ENCODE data around the gene RBPJ. TPM values are rescaled to one million over a fixed set of nuclear protein-coding genes. Genes with fewer than 3 reads are reported as not detected.

RBPJ gene
- total RNA-seq, 6 experiments from 2014 or later = 12.0 to 29.3 (median 19.6) TPM

DNA sequence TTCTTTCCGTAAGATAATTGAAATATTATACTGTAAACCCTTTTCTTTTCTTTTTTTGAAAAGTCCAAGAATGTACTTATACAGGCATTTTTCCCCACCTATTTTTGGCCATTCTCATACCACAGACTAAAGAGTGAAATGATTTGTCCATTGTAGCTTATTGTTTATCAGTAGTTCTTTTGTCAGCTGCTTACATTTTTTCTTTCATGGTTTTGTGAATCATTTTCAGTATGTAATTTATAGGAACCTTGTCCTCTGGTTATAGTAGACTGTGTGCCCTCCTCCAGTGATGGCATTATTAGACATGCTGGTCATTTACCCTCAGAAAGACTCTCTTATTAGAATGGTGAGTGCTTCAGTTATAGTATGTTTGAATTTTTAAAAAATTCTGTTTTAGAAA lies 112.7 kb downstream of the RBPJ start:
- no peak for ATAC-seq
- Histone ChIP-seq H3K27ac (no peak overlapping the region), H3K4me3 (no peak overlapping the region), H3K4me1 (no peaks in the 10 kb centered on the region), H3K36me3 (peaks cover 0 to 7% (median 0%) of the 10 kb centered on the region in 4 donors), H3K27me3 (no peaks in the 10 kb centered on the region), H3K9me3 (no peaks in the 10 kb centered on the region)
- DNase-seq = no peak
- 94% methylated on average over 1 of the region's 1 CpG for WGBS (ENCODE audit: insufficient coverage, low coverage, low lambda C conversion rate, missing lambda C conversion rate)
- TF ChIP-seq POLR2A (IDR thresholded peaks at IDR 0.05) = no peak
- no peak for TF ChIP-seq CTCF (IDR thresholded peaks at IDR 0.05)
- intact Hi-C loops (cut with DNase I) = no loop called here

DNA sequence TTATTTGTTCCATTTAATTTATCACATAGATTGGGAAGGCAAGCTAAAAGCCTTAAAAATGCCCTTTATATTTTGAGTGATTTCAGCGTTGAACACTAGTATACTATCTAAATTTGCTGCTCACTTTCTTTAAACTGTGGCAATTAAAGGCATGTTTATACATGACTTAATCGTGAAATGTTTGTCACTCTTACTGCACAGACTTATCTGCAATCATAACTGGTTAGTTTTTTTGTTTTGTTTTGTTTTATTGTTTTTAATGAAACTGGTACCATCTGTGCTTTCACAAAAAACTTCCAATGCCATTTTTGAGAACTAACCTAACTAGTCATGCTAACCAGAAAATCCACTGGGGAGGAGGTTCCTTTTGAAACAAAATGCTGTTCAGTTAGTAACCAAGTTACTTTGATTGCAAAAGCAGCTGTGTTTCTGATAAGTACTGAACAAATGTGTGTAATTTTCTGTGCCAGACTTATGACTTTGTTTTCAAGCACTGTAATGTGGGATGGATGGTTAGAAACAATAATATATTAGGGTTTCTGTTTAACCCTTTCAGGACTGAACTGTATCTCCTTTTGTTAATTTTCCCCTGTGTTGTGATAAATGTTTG lies 113.3 kb downstream of the RBPJ start:
- DNase-seq (no peak), ATAC-seq (no peak)
- no peaks in the 10 kb centered on the region for H3K27me3 ChIP-seq
- H3K36me3 ChIP-seq = peaks cover 0 to 7% (median 0%) of the 10 kb centered on the region in 4 donors
- no peak overlapping the region for H3K4me3 ChIP-seq
- no peaks in the 10 kb centered on the region for H3K4me1 ChIP-seq
- intact Hi-C loops (cut with DNase I) = no loop called here
- no peaks in the 10 kb centered on the region for H3K9me3 ChIP-seq
- 78% methylated on average over 2 of the region's 2 CpGs for WGBS (ENCODE audit: insufficient coverage, low coverage, low lambda C conversion rate, missing lambda C conversion rate)
- no peak overlapping the region for H3K27ac ChIP-seq
- TF ChIP-seq CTCF (IDR thresholded peaks at IDR 0.05) = no peak
- TF ChIP-seq POLR2A (IDR thresholded peaks at IDR 0.05) = no peak

DNA sequence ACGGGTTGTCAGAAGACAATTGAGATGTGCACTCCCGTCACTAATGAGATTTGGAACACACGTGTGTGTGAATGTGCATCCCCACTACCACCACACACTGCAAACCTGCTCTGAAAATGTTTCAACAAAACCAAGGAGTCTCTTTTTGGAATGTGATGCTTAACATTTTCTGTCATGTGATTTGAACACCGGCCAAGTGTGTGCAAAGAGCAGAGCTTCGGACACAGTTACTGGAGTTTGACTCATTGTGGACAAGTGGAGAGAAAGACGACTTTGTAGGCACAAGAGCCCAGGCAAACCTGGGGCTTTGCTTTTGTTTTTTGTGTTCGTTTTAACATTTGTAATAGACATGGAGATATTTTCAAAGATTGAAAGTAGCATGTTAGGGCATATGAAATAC lies 120.3 kb downstream of the RBPJ start:
- ATAC-seq = peak in 1 of 4 donors; percentile 33
- Histone ChIP-seq H3K4me1 (no peaks in the 10 kb centered on the region), H3K36me3 (no peaks in the 10 kb centered on the region), H3K27me3 (no peaks in the 10 kb centered on the region), H3K9me3 (no peaks in the 10 kb centered on the region), H3K4me3 (no peak overlapping the region), H3K27ac (no peak overlapping the region)
- no peak for DNase-seq
- TF ChIP-seq CTCF (IDR thresholded peaks at IDR 0.05) (no peak), POLR2A (IDR thresholded peaks at IDR 0.05) (no peak)
- intact Hi-C loops (cut with DNase I) = no loop called here
- 49% methylated on average over 5 of the region's 7 CpGs for whole genome bisulfite sequencing (ENCODE audit: insufficient coverage, low coverage, low lambda C conversion rate, missing lambda C conversion rate)

DNA sequence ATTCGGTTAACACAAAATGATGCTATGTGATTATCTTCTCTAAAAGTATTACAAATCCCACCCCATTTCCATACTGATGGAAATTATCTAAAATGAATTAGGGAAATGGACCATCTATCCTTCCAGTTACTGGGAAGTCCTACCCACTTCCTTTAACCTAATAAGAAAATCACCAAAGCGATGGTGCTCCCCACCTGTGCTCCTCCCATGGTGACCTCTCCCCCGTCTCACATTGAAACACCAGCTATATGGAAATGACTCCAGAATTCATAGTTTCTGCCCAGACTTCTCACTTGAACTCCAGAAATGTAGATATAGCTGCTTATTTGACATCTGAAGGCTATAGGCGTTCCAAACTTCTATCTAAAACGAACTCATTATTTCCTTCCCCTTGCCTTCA lies 121.0 kb downstream of the RBPJ start:
- H3K27ac ChIP-seq = no peak overlapping the region
- no peaks in the 10 kb centered on the region for H3K36me3 ChIP-seq
- 90% methylated on average over 5 of the region's 5 CpGs for WGBS (ENCODE audit: insufficient coverage, low coverage, low lambda C conversion rate, missing lambda C conversion rate)
- ATAC-seq = no peak
- intact Hi-C loops (cut with DNase I) = no loop called here
- TF ChIP-seq CTCF (IDR thresholded peaks at IDR 0.05) = no peak
- no peak for TF ChIP-seq POLR2A (IDR thresholded peaks at IDR 0.05)
- no peaks in the 10 kb centered on the region for H3K27me3 ChIP-seq
- H3K4me1 ChIP-seq = no peaks in the 10 kb centered on the region
- DNase-seq = no peak
- H3K9me3 ChIP-seq = no peaks in the 10 kb centered on the region
- no peak overlapping the region for H3K4me3 ChIP-seq

GRCh38 chr4:26447378-26447777 lies 126.6 kb downstream of the RBPJ start:
- H3K27ac ChIP-seq = no peak overlapping the region
- H3K9me3 ChIP-seq = no peaks in the 10 kb centered on the region
- TF ChIP-seq POLR2A (IDR thresholded peaks at IDR 0.05) = no peak
- no peak for TF ChIP-seq CTCF (IDR thresholded peaks at IDR 0.05)
- H3K27me3 ChIP-seq = no peaks in the 10 kb centered on the region
- ATAC-seq (no peak), DNase-seq (no peak)
- intact Hi-C loops (cut with DNase I) = no loop called here
- no peaks in the 10 kb centered on the region for H3K36me3 ChIP-seq
- H3K4me3 ChIP-seq = no peak overlapping the region
- 62% methylated on average over 8 of the region's 8 CpGs for WGBS (ENCODE audit: insufficient coverage, low coverage, low lambda C conversion rate, missing lambda C conversion rate)
- no peaks in the 10 kb centered on the region for H3K4me1 ChIP-seq
